ENCODE results near the gene MAFG. TPM values are rescaled to one million over a fixed set of nuclear protein-coding genes. Genes with fewer than 3 reads are reported as not detected.

The MAFG gene
- total RNA-seq, 6 experiments from 2014 or later = 7.4 to 12.9 (median 9.2) TPM

GRCh38 chr17:81870981-81871386, 56.6 kb downstream of the MAFG start, which contains the start of gene ARHGDIA:
TSS of gene ARHGDIA (minus strand) at chr17:81871337. CDS start at chr17:81869930, 1,407 bp downstream.
- Histone ChIP-seq H3K4me1 (peaks cover 0 to 48% (median 24%) of the 10 kb centered on the region in 4 donors), H3K27ac (peak within 1 kb of the TSS; percentile 96 to 99 (median 99)), H3K4me3 (peak within 1 kb of the TSS; percentile 87 to 99 (median 93)), H3K27me3 (no peaks in the 10 kb centered on the region), H3K36me3 (peaks cover 0 to 16% (median 8%) of the 10 kb centered on the region in 4 donors), H3K9me3 (no peaks in the 10 kb centered on the region)
- ATAC-seq = peak; percentile 16 to 63 (median 40)
- intact Hi-C loops (cut with DNase I) = no loop called here
- 0% methylated on average over 8 of the region's 64 CpGs for WGBS (ENCODE audit: insufficient coverage, low coverage, low lambda C conversion rate, missing lambda C conversion rate)
- peak in 1 of 3 donors; percentile 56 for DNase-seq
- TF ChIP-seq CTCF (IDR thresholded peaks at IDR 0.05) (no peak), POLR2A (IDR thresholded peaks at IDR 0.05) (no peak)

- ATAC-seq = peak in 2 of 4 donors; percentile 0
- H3K9me3 ChIP-seq = no peaks in the 10 kb centered on the region
- DNase-seq = peak; percentile 60 to 65 (median 63)
- no peaks in the 10 kb centered on the region for H3K27me3 ChIP-seq
- H3K36me3 ChIP-seq = peaks cover 0 to 16% (median 8%) of the 10 kb centered on the region in 4 donors
- TF ChIP-seq CTCF (IDR thresholded peaks at IDR 0.05) = no peak
- peak; percentile 33 for TF ChIP-seq POLR2A (IDR thresholded peaks at IDR 0.05)
- peak overlapping the region; percentile 86 to 99 (median 86) for H3K4me3 ChIP-seq
- 1% methylated on average over 16 of the region's 65 CpGs for WGBS (ENCODE audit: insufficient coverage, low coverage, low lambda C conversion rate, missing lambda C conversion rate)
- H3K4me1 ChIP-seq = peaks cover 0 to 51% (median 25%) of the 10 kb centered on the region in 4 donors
- intact Hi-C loops (cut with DNase I) = no loop called here
- peak overlapping the region; percentile 82 to 99 (median 93) for H3K27ac ChIP-seq
Measured at GRCh38 chr17:81870131-81870980, 57.2 kb downstream of the MAFG start.

GRCh38 chr17:81869221-81870130, 58.1 kb downstream of the MAFG start:
- ATAC-seq (peak in 2 of 4 donors; percentile 3 to 7), DNase-seq (peak; percentile 67 to 75 (median 70))
- no peaks in the 10 kb centered on the region for H3K9me3 ChIP-seq
- peaks cover 0 to 16% (median 8%) of the 10 kb centered on the region in 4 donors for H3K36me3 ChIP-seq
- intact Hi-C loops (cut with DNase I) = no loop called here
- H3K4me1 ChIP-seq = peaks cover 0 to 59% (median 29%) of the 10 kb centered on the region in 4 donors
- WGBS (ENCODE audit: insufficient coverage, low coverage, low lambda C conversion rate, missing lambda C conversion rate) = 31% methylated on average over 6 of the region's 52 CpGs
- no peaks in the 10 kb centered on the region for H3K27me3 ChIP-seq
- TF ChIP-seq CTCF (IDR thresholded peaks at IDR 0.05) = peak; percentile 63 to 87 (median 85)
- TF ChIP-seq POLR2A (IDR thresholded peaks at IDR 0.05) = peak; percentile 13
- peak overlapping the region; percentile 86 to 99 (median 86) for H3K4me3 ChIP-seq
- peak overlapping the region; percentile 82 to 99 (median 93) for H3K27ac ChIP-seq

- Histone ChIP-seq H3K9me3 (no peaks in the 10 kb centered on the region), H3K27ac (peak overlapping the region; percentile 10 to 99 (median 93)), H3K36me3 (peaks cover 0 to 16% (median 8%) of the 10 kb centered on the region in 4 donors), H3K4me1 (peaks cover 0 to 64% (median 32%) of the 10 kb centered on the region in 4 donors), H3K27me3 (no peaks in the 10 kb centered on the region), H3K4me3 (no peak overlapping the region)
- intact Hi-C loops (cut with DNase I) = no loop called here
- peak; percentile 73 to 81 (median 76) for DNase-seq
- 40% methylated on average over 1 of the region's 30 CpGs for WGBS (ENCODE audit: insufficient coverage, low coverage, low lambda C conversion rate, missing lambda C conversion rate)
- TF ChIP-seq CTCF (IDR thresholded peaks at IDR 0.05) (no peak), POLR2A (IDR thresholded peaks at IDR 0.05) (peak; percentile 21)
- ATAC-seq = peak; percentile 1 to 15 (median 6)
Measured at GRCh38 chr17:81868674-81869220, 58.8 kb downstream of the MAFG start.
